Loucy (cell line): ENCODE results near the gene AK2.

Source experiments
- EZH2phosphoT487 ChIP-seq: fragments of 200-600 bp; IDR thresholded peaks from 2 replicates; pipeline ENCODE4 v1.6.1; 2018; ENCODE audit warnings: antibody characterized with exemption, mild to moderate bottlenecking, moderate library complexity, borderline replicate concordance
- TF ChIP-seq, protein P1 (sequence below): fragments of 200-600 bp; sonication (generic); conservative IDR thresholded peaks from 2 replicates; pipeline ENCODE4 v1.5.1; 2014; ENCODE audit warnings: mild to moderate bottlenecking, antibody characterized with exemption, low read length

DNA sequence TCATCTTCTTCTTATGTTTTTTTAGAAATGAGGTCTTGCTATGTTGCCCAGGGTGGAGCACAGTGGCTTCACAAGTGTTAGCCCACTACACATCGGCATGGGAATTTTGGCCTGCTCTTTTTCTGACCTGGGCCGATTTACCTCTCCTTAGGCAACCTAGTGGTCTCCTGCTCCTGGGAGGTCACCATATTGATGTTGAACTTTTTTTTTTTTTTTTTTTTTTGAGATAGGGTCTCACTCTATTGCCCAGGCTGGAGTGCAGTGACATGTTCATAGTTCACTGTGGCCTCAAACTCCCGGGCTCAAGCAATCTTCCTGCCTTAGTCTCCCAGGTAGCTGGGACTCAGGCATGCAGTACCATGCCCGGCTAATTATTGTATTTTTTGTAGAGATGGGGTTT is 7.5 kb downstream of the AK2 start:
- no peak for TF ChIP-seq EZH2phosphoT487
- TF ChIP-seq, protein P1, sequence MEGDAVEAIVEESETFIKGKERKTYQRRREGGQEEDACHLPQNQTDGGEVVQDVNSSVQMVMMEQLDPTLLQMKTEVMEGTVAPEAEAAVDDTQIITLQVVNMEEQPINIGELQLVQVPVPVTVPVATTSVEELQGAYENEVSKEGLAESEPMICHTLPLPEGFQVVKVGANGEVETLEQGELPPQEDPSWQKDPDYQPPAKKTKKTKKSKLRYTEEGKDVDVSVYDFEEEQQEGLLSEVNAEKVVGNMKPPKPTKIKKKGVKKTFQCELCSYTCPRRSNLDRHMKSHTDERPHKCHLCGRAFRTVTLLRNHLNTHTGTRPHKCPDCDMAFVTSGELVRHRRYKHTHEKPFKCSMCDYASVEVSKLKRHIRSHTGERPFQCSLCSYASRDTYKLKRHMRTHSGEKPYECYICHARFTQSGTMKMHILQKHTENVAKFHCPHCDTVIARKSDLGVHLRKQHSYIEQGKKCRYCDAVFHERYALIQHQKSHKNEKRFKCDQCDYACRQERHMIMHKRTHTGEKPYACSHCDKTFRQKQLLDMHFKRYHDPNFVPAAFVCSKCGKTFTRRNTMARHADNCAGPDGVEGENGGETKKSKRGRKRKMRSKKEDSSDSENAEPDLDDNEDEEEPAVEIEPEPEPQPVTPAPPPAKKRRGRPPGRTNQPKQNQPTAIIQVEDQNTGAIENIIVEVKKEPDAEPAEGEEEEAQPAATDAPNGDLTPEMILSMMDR: no peak
